ENCODE data around the gene FUOM. TPM values are rescaled to one million over a fixed set of nuclear protein-coding genes. Genes with fewer than 3 reads are reported as not detected.
A peak's percentile ranks its signal among the peaks of the same experiment; 100 is the strongest.

FUOM gene
- total and polyA plus RNA-seq, 2 of the 8 experiments (the other 6 are each of a cell fraction or from before 2014, with no cell fraction given) = 22.0 to 30.4 TPM

DNA sequence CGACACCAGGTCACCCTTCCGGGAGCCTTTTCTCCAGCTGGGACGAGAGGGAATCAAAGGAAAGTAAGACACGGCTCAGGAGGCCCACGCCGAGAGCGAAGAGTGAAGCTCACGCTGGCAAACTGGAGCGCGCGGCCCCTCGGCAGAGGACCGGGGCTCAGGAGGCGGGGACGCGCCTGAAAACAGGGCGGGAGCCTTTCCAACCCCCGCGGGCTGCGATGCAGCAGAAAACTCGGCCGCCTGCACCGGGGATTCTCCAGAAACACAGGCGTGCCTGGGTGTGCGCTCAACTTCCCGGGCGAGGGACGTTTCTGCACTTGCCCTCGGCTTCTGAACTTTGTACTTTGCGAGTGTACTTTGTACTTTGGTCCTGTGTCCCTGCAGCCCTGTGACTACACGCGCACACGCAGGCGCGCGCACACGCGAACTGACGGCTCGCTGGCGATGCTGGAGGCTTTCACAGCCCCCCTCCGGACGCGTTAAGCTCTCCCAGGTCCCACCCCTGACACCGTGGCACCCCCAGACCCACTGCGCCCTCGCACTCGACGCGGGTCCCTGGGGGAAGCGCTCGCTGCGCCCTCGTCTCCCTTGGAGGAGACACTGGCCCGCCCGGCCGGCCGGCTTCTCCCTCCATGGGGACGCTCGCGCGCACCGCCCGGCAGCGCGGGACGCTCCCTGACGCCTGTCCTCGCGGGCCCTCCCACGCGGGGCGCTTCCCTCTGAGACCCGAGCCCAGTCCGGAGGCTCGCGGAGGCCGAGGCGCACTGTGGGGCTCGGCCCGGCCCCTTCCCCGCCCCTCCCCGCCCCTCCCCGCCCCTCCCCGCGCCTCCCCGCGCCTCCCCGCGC, 20.7 kb upstream of the FUOM start:
- CTCF ChIA-PET (ENCODE audit: partially characterized antibody) = interaction anchor here (0.6 to 3.0 kb wide), 2 partner anchors 9 to 50 kb away, joined by 4 to 15 read pairs; no protein-coding TSS in a partner anchor
- TF ChIP-seq PHF8 (conservative IDR thresholded peaks at IDR 0.05; ENCODE audit: low read depth, low read length) = peak; percentile 38; the same call in 1 of the 2 replicates
- TF ChIP-seq EGR1 (IDR thresholded peaks at IDR 0.05; ENCODE audit: borderline replicate concordance, low read depth, low read length) = no peak
- TF ChIP-seq RXRA (IDR thresholded peaks at IDR 0.05; ENCODE audit: insufficient read depth, low read depth, low read length) = no peak
- no peak for TF ChIP-seq TEAD4 (IDR thresholded peaks at IDR 0.05; ENCODE audit: low read depth, low read length)
- no peak for TF ChIP-seq SP2 (IDR thresholded peaks at IDR 0.05; ENCODE audit: low read length)
- TF ChIP-seq SP4 (IDR thresholded peaks at IDR 0.05; ENCODE audit: low read length) = 0 out of 2 replicates have a peak, but pooled peaks have one; percentile 12
- no peak for TF ChIP-seq RFX5 (IDR thresholded peaks at IDR 0.05; ENCODE audit: borderline replicate concordance, low read depth, low read length)
- peak; percentile 80 for TF ChIP-seq KDM4A (IDR thresholded peaks at IDR 0.05; ENCODE audit: low read depth, low read length, severe bottlenecking)
- peak in 1 of 2 experiments; percentile 57; a peak in 1 of 4 replicates for TF ChIP-seq HDAC2 (IDR thresholded peaks at IDR 0.05; ENCODE audit: borderline replicate concordance in 1 of 2, low read depth in 2 of 2, low read length in 2 of 2)

More for the DNA sequence above, 20.7 kb upstream of the FUOM start:
- Histone ChIP-seq H3K23ac (ENCODE audit: insufficient read length) (no peak overlapping the region), H3K9ac (replicated peaks in 1 of 4; ENCODE audit: extremely low read depth in 1 of 4, low read depth in 3 of 4, low read length in 3 of 4) (no peak overlapping the region; a peak in 1 of 7 replicates), H3K4me1 (replicated peaks in 1 of 4; ENCODE audit: control insufficient read depth in 3 of 4, insufficient read depth in 4 of 4, low read length in 3 of 4) (peaks cover 0 to 3% (median under 1%) of the 10 kb centered on the region in 4 experiments; a peak in 4 of 7 replicates), H2BK12ac (ENCODE audit: low read depth, low read length) (0 out of 2 replicates have a peak overlapping the region, but pooled peaks have one; percentile 9), H3K36me3 (ENCODE audit: control insufficient read depth in 2 of 4, insufficient read depth in 4 of 4, low read length in 3 of 4) (no peaks in the 10 kb centered on the region), H2AFZ (ENCODE audit: low read length) (peak overlapping the region; percentile 84), H3K23me2 (ENCODE audit: low read depth, low read length) (peaks cover 15% of the 10 kb centered on the region; the same call in 1 of the 2 replicates), H4K5ac (ENCODE audit: insufficient read length, low read depth, low read length) (no peak overlapping the region), H3K27me3 (replicated peaks in 1 of 4; ENCODE audit: control insufficient read depth in 3 of 4, extremely low read depth in 1 of 4, insufficient read depth in 3 of 4, low read length in 3 of 4) (peaks cover 8 to 48% (median 30%) of the 10 kb centered on the region in 4 experiments), H4K8ac (ENCODE audit: extremely low read depth, insufficient read depth, low read length) (peak overlapping the region; percentile 80), H2BK120ac (replicated peaks; ENCODE audit: low read depth, low read length) (no peak overlapping the region), H3K79me1 (ENCODE audit: low read depth, low read length) (no peaks in the 10 kb centered on the region), H2BK20ac (ENCODE audit: low read length) (no peak overlapping the region), H2BK15ac (ENCODE audit: low read length) (peak overlapping the region; percentile 61; the same call in 1 of the 2 replicates), H3K4me2 (ENCODE audit: insufficient read depth in 1 of 2, low read depth in 2 of 2, low read length in 2 of 2) (peak overlapping the region; percentile 87 to 100), H3K56ac (replicated peaks; ENCODE audit: insufficient read length, low read depth, low read length) (peak overlapping the region; percentile 16), H3K27ac (ENCODE audit: low read depth, low read length) (no peak overlapping the region), H3K14ac (ENCODE audit: insufficient read length) (no peak overlapping the region), H3K18ac (ENCODE audit: extremely low read depth, low read length) (peak overlapping the region; percentile 48; the same call in 1 of the 2 replicates), H2BK5ac (ENCODE audit: low read depth, low read length) (no peak overlapping the region; the same call in 1 of the 2 replicates), H3K4me3 (ENCODE audit: extremely low read depth in 1 of 4, insufficient read depth in 2 of 4, low read depth in 3 of 4, low read length in 4 of 4) (peak overlapping the region; percentile 47 to 82 (median 72)), H3K9me3 (ENCODE audit: insufficient read depth in 2 of 2, low read depth in 1 of 2, low read length in 1 of 2) (no peaks in the 10 kb centered on the region), H3K79me2 (ENCODE audit: control insufficient read depth in 1 of 2, insufficient read depth in 2 of 2, low read length in 2 of 2) (no peaks in the 10 kb centered on the region), H2AK5ac (ENCODE audit: low read depth, low read length) (no peak overlapping the region), H4K20me1 (replicated peaks in 1 of 2; ENCODE audit: control insufficient read depth in 1 of 2, insufficient read depth in 2 of 2, low read length in 2 of 2) (peaks cover 0 to 4% of the 10 kb centered on the region in 2 experiments), H3K4ac (replicated peaks; ENCODE audit: insufficient read length, low read depth, low read length) (no peak overlapping the region), H4K91ac (replicated peaks; ENCODE audit: insufficient read length, low read length) (no peak overlapping the region)
- WGBS, 2 experiments (ENCODE audit: extremely low coverage in 1 of 2, insufficient coverage in 1 of 2, insufficient read length in 1 of 2, insufficient replicate concordance in 2 of 2, low coverage in 1 of 2, low lambda C conversion rate in 2 of 2, missing lambda C conversion rate in 1 of 2) = 1% methylated on average over 58 of the region's 90 CpGs; no CpG with 5 or more reads in 1 of the 2 experiments
- no peak for FAIRE-seq
- POLR2A ChIA-PET (ENCODE audit: partially characterized antibody) = interaction anchor here (0.6 to 3.3 kb wide), 8 partner anchors 14 to 45 kb away, joined by 3 to 25 read pairs (median 6); partner anchors contain the start of genes FUOM, MTG1 and PRAP1
- DNase-seq (ENCODE audit: low read depth in 1 of 2, low spot score in 2 of 2) = peak in 1 of 2 experiments; percentile 82
